Mucosa of rectum (tissue), 2 donors: ENCODE measurements around the gene AKAP8L.
A peak's percentile ranks its signal among the peaks of the same experiment; 100 is the strongest.

Experiments used
- H3K27ac ChIP-seq, 2 donors: one replicate each; pipeline ENCODE4 v1.7.0; 2013; ENCODE audit warnings: inconsistent platforms in 2 of 2, low read depth in 2 of 2, low read length in 2 of 2
- H3K27me3 ChIP-seq, 2 donors: one replicate each; pipeline ENCODE4 v1.7.0; 2013; ENCODE audit warnings: low read length in 2 of 2; ENCODE audit not compliant: control insufficient read depth in 2 of 2, insufficient read depth in 2 of 2
- H3K36me3 ChIP-seq, 2 donors: one replicate each; pipeline ENCODE4 v1.7.0; 2013; ENCODE audit warnings: low read length in 2 of 2; ENCODE audit not compliant: control insufficient read depth in 2 of 2, insufficient read depth in 2 of 2
- H3K4me1 ChIP-seq, 2 donors: one replicate each; pipeline ENCODE4 v1.7.0; 2013; ENCODE audit warnings: low read length in 2 of 2, mild to moderate bottlenecking in 1 of 2; ENCODE audit not compliant: control insufficient read depth in 2 of 2, insufficient read depth in 2 of 2
- H3K4me3 ChIP-seq, 2 donors: one replicate each; pipeline ENCODE4 v1.7.0; 2013; ENCODE audit warnings: low read length in 2 of 2
- H3K9ac ChIP-seq, 2 donors: one replicate each; pipeline ENCODE4 v1.7.0; 2013; ENCODE audit warnings: low read length in 2 of 2, low read depth in 1 of 2, mild to moderate bottlenecking in 1 of 2
- H3K9me3 ChIP-seq, 2 donors: one replicate each; pipeline ENCODE4 v1.7.0; 2013; ENCODE audit warnings: low read length in 2 of 2; ENCODE audit not compliant: control insufficient read depth in 2 of 2
- donor health status: healthy.
- donor health status: Normal muscosa, but diverticular disease.

The AKAP8L gene

DNA sequence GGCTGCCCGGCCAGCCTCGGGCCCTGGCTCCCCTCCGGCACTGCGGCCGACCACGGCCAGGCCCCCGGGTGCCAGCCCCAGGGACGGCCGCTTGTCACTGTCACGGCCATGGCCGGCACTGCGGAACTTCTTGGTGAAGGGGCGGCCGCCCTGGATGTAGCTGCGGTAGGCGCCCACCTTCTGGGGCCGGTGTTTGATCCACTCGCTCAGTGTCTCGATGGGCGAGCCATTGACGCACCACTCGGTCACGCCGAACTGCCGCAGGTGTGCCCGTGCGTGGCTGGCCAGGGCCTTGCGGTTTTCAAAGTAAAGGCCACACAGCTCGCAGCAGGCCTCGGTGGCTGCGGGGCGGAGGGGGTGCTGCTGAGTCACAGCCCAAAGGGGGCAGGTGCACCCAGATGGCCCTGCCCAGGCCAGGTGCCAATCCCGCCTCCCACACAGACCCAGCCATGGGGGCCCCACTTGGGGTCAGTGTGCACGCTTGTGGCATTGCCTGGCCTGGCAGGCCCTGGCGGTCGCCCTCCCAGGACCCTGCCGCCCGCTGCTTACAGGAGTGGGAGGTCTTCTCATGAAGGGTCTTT, 6.0 kb upstream of the AKAP8L start:
- no peak overlapping the region for H3K27ac ChIP-seq
- H3K36me3 ChIP-seq = peaks cover 36 to 38% of the 10 kb centered on the region in 2 donors
- no peaks in the 10 kb centered on the region for H3K27me3 ChIP-seq

DNA sequence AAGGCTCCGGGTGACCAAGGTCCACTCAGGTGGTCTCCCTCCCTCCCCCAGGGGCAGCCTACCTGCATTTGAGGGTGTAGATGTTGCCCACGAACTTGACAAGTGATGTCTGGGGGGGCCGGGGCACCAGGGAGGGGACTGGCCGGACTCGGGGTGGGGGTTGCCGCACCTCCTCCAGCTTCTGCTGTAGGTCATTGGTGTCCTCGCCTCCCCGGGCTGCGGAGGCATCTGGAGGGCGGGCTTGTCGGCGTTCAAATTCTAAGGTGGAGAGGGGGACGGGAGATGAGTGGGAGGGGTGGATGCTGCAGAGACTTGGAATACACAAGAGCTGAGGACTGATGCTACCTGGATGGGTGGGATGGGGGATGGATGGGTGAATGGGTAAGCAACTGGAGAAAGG, 5.3 kb upstream of the AKAP8L start:
- H3K9ac ChIP-seq = no peak overlapping the region
- peaks cover 0 to 7% of the 10 kb centered on the region in 2 donors for H3K4me1 ChIP-seq
- no peak overlapping the region for H3K4me3 ChIP-seq
- peaks cover 36 to 38% of the 10 kb centered on the region in 2 donors for H3K36me3 ChIP-seq
- no peaks in the 10 kb centered on the region for H3K9me3 ChIP-seq
- no peak overlapping the region for H3K27ac ChIP-seq
- no peaks in the 10 kb centered on the region for H3K27me3 ChIP-seq

More for the DNA sequence above, 6.0 kb upstream of the AKAP8L start:
- Histone ChIP-seq H3K9me3 (no peaks in the 10 kb centered on the region), H3K9ac (no peak overlapping the region), H3K4me1 (peaks cover 0 to under 1% of the 10 kb centered on the region in 2 donors), H3K4me3 (no peak overlapping the region)

DNA sequence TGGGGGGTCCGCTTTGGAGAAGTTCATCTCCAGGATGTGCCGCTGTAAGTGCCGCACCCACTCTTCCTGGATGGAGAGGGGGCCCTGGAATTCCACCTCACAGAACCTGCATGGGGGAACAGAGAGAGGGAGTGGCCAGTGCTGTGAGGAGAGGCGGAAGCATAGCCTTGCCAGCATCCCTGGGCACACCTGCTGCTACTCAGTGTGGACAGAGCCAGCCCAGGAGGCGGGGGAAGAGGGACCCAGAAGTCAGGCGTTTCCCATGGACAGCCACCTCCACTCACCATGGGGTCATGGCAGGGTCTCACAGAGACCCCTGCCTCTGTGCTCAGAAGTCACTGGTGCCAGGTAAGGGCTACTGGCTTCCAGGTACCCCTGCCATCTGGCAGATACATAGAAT, 4.3 kb upstream of the AKAP8L start:
- peaks cover 36 to 38% of the 10 kb centered on the region in 2 donors for H3K36me3 ChIP-seq
- no peaks in the 10 kb centered on the region for H3K27me3 ChIP-seq
- peaks cover under 1 to 7% of the 10 kb centered on the region in 2 donors for H3K4me1 ChIP-seq
- no peak overlapping the region for H3K4me3 ChIP-seq
- no peak overlapping the region for H3K9ac ChIP-seq
- H3K27ac ChIP-seq = peak overlapping the region in 1 of 2 donors; percentile 1
- H3K9me3 ChIP-seq = no peaks in the 10 kb centered on the region

DNA sequence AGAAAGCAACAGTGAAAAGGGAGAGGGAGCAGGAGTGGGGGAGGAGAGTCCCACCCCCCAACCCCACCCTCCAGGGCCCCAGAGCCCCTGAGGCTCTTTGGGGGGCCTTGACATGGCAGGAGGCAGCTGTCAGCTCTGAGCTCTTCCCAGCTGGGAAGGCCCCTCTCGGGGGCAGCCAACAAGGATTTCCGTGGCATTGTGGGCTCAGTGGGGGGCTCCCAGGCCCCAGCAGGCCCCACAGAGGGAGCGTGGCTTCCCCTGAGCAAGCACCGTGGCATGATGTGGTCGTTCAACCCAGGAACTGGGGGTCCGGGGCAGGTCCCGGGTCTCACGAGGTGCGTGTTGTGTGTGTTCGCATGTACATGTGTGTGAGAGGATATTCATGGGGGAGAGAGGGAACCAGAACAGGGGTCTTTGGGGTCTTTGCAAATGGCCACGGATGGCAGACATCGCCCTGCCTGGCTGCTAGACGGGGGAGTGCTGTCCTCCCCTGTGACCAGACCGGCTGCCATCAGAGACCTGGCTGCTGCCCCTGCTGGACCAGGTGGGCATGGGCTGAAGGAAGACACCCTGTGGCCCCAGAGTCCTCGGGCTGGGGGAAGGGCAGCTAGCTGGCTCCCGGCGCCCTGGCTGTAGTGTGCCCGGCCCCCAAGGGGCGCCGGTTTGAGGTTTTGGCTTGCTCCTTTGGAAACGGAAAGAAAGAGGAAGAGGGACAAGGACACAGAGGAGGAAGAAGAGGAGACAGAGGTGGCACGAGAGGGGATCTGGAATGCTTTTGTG, 3.7 kb upstream of the AKAP8L start:
- H3K4me3 ChIP-seq = no peak overlapping the region
- H3K9me3 ChIP-seq = no peaks in the 10 kb centered on the region
- no peaks in the 10 kb centered on the region for H3K27me3 ChIP-seq
- no peak overlapping the region for H3K9ac ChIP-seq
- no peak overlapping the region for H3K27ac ChIP-seq
- H3K4me1 ChIP-seq = peaks cover 7 to 12% of the 10 kb centered on the region in 2 donors
- H3K36me3 ChIP-seq = peaks cover 32 to 38% of the 10 kb centered on the region in 2 donors

DNA sequence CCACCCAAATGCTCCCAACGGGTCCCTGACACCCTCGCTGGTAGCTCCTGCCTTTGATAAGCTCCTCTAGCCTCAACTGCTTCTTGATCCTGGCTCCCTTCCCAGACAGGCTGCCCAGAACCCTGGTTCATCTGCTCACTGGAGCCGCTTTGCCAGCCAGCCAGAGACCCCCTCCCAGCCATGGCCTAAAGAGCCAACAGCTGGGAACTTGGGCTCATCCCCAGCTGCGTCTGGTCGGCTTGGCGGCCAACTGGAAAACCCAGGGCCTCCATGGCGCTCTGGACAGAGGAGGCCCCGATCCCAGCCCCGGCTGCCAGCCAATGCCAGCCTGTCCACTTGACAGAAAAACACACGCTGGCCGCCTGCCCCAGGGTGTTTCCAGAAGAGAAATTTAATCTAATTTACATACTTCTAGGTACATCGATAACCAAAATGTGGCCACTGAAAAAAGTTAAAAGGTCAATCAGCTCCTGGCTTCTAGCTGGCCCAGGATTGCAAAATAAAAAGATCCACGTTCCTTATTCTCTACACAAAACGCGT, 3.0 kb upstream of the AKAP8L start:
- Histone ChIP-seq H3K36me3 (peaks cover 26 to 34% of the 10 kb centered on the region in 2 donors), H3K27ac (no peak overlapping the region), H3K9ac (no peak overlapping the region), H3K27me3 (no peaks in the 10 kb centered on the region), H3K4me3 (no peak overlapping the region), H3K9me3 (no peaks in the 10 kb centered on the region), H3K4me1 (peaks cover 13 to 16% of the 10 kb centered on the region in 2 donors)

DNA sequence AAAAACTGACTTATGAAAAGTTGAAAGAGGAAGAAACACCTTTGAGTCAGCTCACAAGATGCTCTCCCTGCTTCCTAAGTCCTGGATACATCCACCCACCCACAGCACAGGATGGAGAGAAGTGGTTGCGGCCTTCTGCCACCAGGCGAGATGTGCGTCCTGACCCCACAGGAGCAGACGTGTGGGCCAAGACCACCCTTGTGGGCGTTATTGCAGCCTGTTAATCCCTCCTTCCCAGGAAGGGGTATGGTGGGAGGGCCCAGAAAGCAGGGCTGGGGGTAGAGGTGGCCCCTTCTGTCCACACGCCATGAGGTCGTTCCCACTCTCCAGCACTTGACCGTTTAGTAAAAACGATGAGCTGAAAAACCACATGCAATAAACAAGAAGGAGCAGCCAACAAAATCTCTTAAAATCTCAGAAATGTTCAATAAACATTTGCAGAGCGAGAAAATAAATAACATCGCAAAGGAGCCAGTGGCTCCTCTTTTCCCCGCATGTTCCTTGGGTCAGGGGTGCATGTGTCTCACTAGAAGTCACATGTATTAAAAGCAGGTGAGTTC, 2.4 kb upstream of the AKAP8L start:
- H3K9me3 ChIP-seq = no peaks in the 10 kb centered on the region
- no peak overlapping the region for H3K9ac ChIP-seq
- H3K4me3 ChIP-seq = no peak overlapping the region
- H3K27me3 ChIP-seq = no peaks in the 10 kb centered on the region
- H3K27ac ChIP-seq = no peak overlapping the region
- H3K4me1 ChIP-seq = peaks cover 13 to 16% of the 10 kb centered on the region in 2 donors
- H3K36me3 ChIP-seq = peaks cover 21 to 29% of the 10 kb centered on the region in 2 donors

DNA sequence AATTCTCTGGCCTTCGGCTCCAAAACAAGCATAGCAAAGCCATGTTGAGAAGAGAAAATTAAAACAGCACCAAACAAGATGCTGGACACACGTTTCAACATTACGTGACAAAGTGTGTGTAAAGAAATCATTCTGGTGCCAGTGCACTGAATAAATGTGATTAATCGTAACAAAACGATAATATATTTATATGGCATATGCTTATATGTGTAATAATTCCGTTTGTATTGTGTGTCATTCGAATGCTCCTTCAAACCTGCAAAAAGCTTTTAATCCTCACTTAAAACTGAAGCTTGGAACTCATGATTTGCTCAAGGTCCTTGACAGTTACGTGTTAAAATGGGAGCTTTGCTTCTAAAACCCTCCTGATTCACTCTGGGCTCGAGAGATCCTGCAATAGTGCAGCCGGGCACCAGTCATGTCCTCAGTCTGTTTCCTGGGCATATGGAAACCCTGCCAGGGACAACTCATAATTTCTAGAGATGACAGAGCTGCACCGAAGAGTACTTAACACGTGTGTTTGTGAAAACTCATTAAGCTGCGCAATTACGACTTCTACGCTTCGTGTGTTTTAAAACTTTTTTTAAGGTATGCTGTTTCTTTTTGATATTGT, 731 bp upstream of the AKAP8L start:
- H3K36me3 ChIP-seq = peaks cover 20 to 22% of the 10 kb centered on the region in 2 donors
- H3K4me1 ChIP-seq = peaks cover 13 to 16% of the 10 kb centered on the region in 2 donors
- H3K27ac ChIP-seq = no peak overlapping the region

DNA sequence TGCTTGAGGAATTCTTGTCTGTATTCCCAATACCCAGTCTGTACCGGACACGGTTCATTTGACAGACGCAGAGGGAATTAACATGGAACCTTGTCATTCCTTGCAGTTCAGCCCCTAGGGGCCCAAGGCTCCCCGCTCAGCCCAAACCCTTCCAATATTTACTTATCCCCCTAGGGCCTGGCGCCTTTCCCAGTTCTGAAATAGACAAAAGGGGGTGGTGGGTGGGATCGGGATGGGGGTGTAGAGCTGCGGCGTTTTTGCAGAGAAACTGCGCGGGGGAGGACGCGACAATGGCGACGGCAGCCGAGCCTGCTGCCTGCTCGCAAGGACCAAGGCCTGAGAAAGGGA, 583 bp downstream of the AKAP8L start:
- peak overlapping the region; percentile 79 to 98 for H3K4me3 ChIP-seq
- no peaks in the 10 kb centered on the region for H3K9me3 ChIP-seq
- H3K9ac ChIP-seq = peak overlapping the region; percentile 71 to 94
- peak overlapping the region; percentile 78 to 84 for H3K27ac ChIP-seq
- peaks cover 13 to 16% of the 10 kb centered on the region in 2 donors for H3K4me1 ChIP-seq
- H3K27me3 ChIP-seq = no peaks in the 10 kb centered on the region
- H3K36me3 ChIP-seq = peaks cover 8 to 10% of the 10 kb centered on the region in 2 donors

More for the DNA sequence above, 731 bp upstream of the AKAP8L start:
- H3K27me3 ChIP-seq = no peaks in the 10 kb centered on the region
- peak overlapping the region; percentile 29 to 64 for H3K9ac ChIP-seq
- peak overlapping the region; percentile 78 to 98 for H3K4me3 ChIP-seq
- H3K9me3 ChIP-seq = no peaks in the 10 kb centered on the region

DNA sequence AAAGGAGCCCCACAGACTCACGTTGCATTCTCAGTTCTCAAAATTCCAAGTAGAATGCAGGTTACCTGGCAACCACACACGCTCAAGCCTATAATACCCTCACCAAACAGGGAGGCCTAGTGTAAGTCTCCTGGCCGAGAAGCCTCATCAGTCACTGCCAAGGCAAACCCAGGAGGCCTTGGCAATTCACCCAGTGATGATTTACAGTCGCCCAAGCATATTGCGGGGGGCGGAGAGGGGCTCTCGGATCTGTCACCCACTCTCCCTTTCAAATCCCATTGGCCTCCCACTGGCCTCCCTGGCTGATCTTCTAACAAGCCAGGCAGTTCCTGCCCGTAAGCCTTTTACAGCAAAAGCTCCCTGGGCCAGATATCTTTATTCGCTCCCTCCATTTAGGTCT, 1.1 kb downstream of the AKAP8L start:
- peaks cover 13 to 16% of the 10 kb centered on the region in 2 donors for H3K4me1 ChIP-seq
- peak overlapping the region; percentile 79 to 98 for H3K4me3 ChIP-seq
- H3K27ac ChIP-seq = peak overlapping the region in 1 of 2 donors; percentile 22
- no peaks in the 10 kb centered on the region for H3K9me3 ChIP-seq
- no peaks in the 10 kb centered on the region for H3K27me3 ChIP-seq
- peaks cover 4 to 7% of the 10 kb centered on the region in 2 donors for H3K36me3 ChIP-seq
- peak overlapping the region; percentile 71 to 94 for H3K9ac ChIP-seq
